Stimulated activated CD4-positive, alpha-beta T cell treated with anti-CD3 and anti-CD28 coated beads, Interleukin-12 subunit alpha, Interleukin-12 subunit beta, amount 100 ng/mL, for 48 hours (primary cell): ENCODE measurements around the gene SPPL2B.
A peak's percentile ranks its signal among the peaks of the same experiment; 100 is the strongest.
"Not testable (repeated sequence)": the region's sequence is repeated elsewhere in the genome, so short reads cannot be mapped to it uniquely, and the experiment has no call there.

Experiments used
- DNase-seq, 3 donors: peaks; one replicate each; pipeline ENCODE4 v3.0.0-alpha.2; 2020; ENCODE audit warnings: low read depth in 2 of 3, low spot score in 1 of 3

SPPL2B gene, protein sequence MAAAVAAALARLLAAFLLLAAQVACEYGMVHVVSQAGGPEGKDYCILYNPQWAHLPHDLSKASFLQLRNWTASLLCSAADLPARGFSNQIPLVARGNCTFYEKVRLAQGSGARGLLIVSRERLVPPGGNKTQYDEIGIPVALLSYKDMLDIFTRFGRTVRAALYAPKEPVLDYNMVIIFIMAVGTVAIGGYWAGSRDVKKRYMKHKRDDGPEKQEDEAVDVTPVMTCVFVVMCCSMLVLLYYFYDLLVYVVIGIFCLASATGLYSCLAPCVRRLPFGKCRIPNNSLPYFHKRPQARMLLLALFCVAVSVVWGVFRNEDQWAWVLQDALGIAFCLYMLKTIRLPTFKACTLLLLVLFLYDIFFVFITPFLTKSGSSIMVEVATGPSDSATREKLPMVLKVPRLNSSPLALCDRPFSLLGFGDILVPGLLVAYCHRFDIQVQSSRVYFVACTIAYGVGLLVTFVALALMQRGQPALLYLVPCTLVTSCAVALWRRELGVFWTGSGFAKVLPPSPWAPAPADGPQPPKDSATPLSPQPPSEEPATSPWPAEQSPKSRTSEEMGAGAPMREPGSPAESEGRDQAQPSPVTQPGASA

GRCh38 chr19:2328401-2329148, at the start of gene SPPL2B, which contains the start of gene LSM7:
SPPL2B (plus strand) TSS chr19:2328684; CDS start chr19:2328710, 26 bp downstream.
LSM7 (minus strand) TSS chr19:2328586; CDS start chr19:2328566, 20 bp downstream.
- DNase-seq, result peak; percentile 83 to 90 (median 89)

- DNase-seq, result no peak
Measured at GRCh38 chr19:2280633-2281264, 47.7 kb upstream of the SPPL2B start.

DNA sequence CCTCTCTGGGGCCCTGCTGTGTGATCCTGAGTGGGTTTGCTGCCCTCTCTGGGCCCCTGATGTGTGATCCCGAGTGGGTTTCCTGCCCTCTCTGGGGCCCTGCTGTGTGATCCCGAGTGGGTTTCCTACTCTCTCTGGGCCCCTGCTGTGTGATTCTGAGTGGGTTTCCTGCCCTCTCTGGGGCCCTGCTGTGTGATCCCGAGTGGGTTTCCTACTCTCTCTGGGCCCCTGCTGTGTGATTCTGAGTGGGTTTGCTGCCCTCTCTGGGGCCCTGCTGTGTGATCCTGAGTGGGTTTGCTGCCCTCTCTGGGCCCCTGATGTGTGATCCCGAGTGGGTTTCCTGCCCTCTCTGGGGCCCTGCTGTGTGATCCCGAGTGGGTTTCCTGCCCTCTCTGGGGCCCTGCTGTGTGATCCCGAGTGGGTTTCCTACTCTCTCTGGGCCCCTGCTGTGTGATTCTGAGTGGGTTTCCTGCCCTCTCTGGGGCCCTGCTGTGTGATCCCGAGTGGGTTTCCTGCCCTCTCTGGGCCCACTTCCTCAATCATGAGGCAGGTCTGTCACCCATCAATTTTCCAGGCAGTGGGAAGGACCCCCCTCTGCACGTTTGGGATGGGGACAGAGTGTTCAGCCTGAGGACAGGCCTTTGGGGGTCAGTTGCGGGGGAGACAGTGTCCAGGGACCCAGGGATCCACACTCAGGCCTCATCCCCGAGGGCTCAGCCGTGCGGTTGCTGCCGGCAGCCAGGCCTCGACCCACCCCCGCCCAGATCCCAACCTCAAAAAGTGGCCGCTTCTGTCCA, 47.0 kb upstream of the SPPL2B start:
- not testable (repeated sequence) for DNase-seq

GRCh38 chr19:2282062-2282861, 46.2 kb upstream of the SPPL2B start, which contains the start of gene PEAK3:
PEAK3 (minus strand) TSS chr19:2282175; CDS start chr19:2280931, 1,244 bp downstream.
- no peak for DNase-seq

- no peak for DNase-seq
Measured at GRCh38 chr19:2282862-2283237, 45.6 kb upstream of the SPPL2B start.

- no peak for DNase-seq
Measured at GRCh38 chr19:2283835-2284507, 44.5 kb upstream of the SPPL2B start.

DNA sequence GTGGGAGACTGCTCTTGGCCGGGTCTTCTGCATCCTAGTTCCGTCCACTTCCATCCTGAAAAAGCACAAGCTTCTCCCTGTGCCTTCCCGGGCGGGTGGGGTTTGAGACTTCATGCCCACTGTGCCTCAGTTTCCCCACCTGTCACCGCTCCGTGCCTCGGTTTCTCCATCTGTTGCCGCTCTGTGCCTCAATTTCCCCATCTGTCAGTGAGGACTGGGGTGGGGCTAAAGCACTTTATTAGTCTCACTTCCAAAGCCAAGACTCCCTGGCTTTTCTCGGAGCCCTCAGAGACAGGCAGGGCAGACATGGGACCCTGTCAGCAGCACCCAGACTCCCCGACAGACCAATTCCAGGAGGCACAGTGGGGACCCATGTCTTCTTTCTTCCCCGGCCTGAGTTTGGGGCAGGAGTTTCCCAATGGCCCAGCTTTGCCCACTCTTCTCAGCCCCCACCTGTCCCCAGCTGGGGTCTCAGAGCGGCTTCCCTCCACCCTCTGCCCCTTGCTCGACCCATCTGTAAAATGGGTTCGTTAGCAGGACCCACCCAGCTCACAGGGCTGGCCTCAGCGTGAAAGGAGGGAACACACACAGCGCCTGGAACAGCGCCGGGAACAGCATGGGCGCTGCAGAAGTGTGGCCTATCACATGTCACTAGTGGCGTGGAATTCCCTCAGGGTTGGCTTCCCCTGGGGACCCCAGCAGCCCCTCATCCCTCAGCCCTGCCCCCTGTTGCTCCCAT, 41.9 kb upstream of the SPPL2B start:
- DNase-seq, result no peak

DNA sequence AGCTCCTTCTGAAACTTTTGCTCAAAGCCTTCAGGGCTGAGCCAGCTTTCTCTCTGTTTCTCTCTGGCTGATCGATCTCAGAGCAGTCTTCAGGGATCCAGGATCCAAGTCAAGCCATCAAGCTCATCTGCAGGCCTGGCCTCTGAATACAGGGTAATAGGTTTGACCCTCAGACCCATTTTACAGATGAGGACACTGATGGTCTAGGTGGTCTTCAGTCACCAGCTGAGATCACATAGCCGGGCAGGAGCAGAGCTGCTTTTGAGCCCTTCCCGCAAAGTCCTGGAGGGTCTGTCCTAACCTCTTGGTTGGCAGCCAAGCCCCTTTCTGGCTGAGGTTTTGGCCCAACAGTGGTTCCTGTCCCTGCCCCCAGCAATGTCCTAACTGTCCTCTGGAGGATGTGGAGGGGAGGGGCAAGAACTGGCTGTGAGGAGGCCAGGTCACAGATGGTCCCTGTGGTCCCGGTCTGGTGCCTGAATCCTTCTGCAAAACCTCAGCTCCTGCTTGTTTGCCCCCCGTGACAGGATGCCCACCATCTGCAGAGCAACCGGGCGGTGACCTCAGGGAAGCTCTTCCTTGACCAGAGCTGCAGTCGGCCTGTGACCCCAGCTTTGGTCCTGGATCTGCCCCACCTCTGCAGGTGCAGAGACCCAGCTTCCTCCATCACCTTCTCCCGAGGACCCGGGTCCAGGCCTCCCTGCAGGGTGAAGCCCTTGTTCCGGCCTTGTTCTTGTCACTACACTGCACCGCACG, 40.7 kb upstream of the SPPL2B start:
- DNase-seq, result no peak

GRCh38 chr19:2288338-2288817, 40.1 kb upstream of the SPPL2B start:
- DNase-seq, result no peak

DNA sequence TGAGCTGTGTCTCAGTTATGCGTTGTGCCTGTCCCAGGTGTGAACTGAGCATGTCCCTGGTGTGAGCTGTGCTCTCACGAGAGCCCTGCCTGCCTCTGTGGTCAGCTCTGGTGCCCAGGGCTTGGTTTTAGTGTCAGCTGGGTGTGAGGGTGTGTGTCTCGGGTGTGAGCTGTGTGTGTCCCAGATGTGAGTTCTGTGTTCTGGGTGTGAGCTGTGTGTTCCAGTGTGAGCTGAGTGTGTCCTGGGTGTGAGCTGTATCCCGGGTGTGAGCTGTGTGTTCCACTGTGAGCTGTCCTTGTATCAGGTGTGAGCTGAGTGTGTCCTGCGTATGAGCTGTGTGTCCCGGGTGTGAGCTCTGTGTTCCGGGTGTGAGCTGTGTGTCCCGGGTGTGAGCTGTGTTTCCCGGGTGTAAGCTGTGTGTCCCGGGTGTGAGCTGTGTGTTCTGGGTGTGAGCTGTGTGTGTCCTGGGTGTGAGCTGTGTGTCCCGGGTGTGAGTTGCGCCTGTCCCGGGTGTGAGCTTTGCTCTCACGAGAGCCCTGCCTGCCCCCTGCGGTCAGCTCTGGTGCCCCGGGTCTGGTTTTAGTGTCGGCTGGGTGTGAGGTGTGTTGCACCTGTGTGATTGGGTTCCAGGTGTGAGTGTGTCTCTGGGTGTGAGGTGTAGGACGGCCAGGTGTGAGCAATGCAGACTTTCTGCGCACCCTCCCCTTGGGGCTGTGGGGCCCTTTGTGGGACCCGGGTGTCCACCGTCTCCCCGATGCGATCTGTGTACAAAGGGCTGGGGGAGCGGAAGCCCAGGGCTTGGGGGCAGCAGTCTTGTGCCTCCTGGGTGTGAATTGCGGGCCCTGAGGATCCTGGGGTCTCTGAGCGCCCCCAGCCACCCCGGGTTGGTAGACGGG, 39.4 kb upstream of the SPPL2B start:
- no peak for DNase-seq

DNA sequence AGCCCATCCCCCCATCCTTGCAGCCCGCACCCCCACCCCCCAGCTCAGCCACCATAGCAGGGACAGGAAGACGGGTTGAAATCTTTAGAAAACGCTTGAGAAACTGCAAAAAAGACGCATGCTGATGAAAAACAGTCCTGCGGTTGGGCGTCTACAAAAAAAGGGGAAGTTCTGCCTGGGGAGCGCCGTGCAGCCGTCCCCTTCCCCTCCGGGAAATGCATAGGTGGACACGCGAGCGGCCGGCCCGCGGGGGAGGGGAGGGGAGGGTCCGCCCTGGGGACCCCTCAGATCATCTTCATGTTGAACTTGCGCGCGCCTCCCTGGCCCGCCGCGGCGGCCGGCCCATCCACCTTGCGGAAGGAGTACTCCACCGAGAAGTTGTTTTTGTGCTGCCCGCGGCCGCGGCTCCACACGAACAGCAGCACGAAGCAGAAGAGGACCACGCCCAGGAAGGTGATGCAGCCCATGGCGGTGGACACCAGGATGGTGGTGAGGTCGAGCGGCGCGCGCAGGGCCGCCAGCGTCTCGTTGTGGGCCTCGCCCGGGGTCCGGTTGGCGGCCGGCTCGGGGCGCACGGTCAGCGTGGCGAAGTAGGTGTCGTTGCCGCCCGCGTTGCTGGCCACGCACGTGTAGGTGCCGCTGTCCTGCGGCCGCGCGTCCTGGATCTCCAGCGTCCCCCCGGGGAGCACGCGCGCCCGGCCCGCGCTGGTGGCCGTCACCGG, 38.6 kb upstream of the SPPL2B start:
- no peak for DNase-seq

DNA sequence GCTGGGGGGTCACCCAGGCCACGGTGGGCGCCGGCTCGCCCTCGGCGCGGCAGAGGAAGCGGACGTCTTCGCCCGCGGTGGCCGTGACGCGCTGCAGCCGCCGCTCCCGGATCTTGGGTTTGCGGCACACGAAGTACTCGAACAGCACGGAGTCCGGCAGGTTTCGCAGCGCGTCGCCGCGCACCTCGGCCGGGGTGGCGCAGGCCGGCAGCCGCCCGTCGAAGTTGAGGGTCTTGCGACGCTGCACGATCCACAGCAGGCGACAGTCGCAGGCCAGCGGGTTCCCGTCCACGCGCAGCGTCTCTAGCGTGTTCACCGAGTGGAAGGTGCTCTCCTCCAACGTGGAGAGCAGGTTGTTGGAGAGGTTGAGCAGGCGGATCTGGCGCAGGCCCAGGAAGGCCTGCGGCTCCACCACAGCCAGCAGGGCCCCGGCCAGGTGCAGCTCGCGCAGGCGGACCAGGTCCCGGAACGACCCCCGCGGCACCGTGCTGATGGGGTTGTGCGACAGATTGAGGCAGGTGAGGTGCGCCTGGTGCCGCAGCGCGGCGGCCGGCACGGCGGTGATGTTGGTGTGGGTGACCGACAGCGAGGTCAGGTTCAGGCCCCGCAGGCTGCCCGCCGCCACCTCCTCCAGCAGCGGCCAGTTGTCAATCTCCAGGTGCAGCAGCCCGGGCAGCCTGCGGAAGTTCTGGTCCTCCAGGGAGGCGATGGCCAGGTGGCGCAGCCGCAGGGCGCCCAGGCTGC, 37.9 kb upstream of the SPPL2B start:
- DNase-seq, result no peak

DNA sequence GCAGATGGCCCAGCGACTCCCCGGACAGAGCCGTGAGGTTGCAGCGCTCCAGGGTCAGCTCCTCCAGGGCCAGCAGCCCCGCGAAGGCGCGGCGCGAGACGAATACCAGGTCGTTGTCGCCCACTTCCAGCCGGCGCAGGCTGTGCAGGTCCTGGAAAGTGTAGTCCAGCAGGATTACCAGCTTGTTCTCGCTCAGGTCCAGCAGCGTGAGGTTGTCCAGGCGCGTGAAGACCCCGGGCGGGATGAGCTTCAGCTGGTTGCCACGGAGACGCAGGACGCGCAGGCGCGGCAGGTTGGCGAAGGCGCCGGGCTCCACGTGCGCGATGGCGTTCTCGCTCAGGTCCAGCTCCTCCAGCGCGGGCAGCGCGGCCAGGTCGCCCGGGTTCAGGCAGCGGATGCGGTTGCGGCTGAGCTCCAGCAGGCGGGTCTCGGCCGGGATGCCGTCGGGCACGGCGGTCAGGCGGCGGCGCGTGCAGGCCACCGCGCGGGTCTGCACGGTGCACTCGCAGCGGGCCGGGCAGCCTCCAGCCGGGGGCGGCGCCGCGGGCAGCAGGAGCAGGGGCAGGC, 37.2 kb upstream of the SPPL2B start:
- DNase-seq, result no peak

GRCh38 chr19:2294687-2295335, 33.7 kb upstream of the SPPL2B start:
- DNase-seq, result no peak
